GM04504 (cell line): ENCODE measurements around the gene FOXK2.

ENCODE experiments used
- DNase-seq: peaks from one replicate; pipeline ENCODE4 v3.0.0-alpha.2; 2012; ENCODE audit warnings: low read depth

Gene FOXK2

GRCh38 chr17:82608816-82609215 is 89.3 kb downstream of the FOXK2 start:
- DNase-seq, result no peak

DNA sequence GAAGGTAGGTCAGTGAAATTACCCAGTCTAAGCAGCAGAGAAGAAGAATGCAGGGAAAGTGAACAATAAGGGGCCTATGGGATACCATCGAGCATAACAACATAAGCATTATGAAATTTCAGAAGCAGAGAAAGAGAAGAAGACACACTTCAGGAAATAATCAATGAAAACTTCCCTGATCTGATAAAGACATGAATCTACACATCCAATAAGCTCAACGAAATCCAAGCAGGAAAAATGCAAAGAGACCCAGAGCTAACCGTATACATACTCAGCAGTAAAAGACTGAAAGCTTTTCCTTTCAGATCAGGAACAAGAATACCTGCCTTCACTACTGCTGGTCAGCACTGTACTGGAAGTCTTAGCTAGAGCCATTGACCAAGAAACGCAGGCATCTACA is 90.1 kb downstream of the FOXK2 start:
- no peak for DNase-seq

DNA sequence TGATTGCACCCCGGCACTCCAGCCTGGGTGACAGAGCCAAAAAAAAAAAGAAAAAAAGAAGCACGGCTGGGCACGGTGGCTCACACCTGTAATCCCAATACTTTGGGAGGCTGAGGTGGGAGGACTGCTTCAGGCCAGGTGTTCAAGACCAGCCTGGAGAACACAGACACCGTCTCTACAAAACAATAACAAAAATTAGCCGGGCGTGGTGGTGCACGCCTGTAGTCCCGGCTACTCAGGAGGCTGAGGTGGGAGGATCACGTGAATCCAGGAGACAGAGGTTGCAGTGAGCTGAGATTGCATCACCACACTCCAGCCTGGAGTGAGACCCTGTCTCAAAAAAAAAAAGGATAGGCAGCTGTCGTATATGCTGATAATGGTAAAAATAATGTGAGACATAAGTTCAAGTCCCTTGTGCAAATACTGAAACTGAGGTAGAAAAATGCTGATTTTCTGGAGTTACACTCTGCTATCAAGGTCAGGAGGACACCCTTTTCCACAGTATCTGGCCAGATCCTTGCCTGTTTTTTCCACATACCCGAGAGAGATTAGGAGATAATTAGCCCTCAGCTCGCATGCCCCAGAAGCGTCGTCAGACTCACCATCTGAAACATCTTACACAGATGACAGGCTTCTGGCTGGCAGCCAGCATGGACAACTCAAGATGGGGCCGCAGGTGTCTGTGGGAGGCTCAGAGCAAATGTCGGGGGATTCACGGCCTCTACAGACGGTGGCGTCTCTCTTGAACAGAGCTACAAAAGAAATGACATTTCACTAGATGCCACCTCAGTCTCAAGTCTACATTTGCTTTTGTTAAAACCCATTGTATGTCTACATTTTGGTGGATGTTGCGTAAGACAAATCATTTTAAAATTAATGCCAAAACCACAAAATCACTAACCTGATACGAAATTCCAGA is 91.9 kb downstream of the FOXK2 start:
- no peak for DNase-seq

GRCh38 chr17:82613283-82614094 is 94.0 kb downstream of the FOXK2 start:
- DNase-seq, result no peak

- DNase-seq, result no peak
Measured at GRCh38 chr17:82614095-82614631, 94.6 kb downstream of the FOXK2 start.

DNA sequence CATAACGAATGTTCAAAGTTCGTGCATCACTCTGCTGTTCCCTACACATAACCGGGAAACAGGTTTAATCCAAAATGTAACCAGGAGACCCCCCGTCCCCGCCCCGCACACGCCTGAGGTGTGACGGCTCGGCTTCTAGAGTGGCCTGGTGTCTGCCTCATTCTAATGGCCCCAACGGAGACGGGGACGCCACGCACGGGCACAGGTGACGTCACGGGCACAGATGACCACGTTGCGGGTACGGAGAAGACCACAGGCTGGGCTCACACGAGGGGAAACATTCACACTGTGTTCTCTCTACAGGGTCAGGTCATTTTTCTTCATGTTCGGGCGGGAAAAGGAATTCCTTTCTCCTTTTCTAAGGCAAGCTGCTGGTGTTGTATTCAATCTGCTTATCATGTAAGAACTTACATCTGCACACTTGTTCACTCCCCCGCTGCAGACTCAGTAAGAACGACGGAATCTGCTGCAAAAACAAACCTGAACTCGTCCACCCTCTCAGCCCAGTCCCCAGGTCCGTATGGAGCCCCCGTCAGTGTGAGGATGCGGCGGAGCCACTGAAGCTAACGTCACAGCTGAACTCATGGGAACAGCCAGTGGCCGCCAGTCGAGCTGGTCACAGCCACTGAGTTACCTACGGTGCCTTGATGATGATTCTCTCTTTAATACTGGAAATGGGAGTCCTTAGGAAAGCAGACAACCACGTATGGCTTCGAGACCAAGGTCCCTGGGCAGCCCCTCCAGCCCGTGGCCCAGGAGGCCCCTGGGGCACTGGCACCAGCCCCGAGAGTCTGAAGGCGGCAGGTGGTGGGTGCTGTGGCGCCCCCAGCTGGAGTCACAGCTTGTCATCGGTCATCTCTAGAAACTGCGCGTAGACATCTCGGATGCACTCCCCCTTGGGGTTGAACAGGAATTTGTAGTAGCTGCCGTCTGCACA is 95.8 kb downstream of the FOXK2 start:
- no peak for DNase-seq

- no peak for DNase-seq
Measured at GRCh38 chr17:82616021-82616711, 96.6 kb downstream of the FOXK2 start.

DNA sequence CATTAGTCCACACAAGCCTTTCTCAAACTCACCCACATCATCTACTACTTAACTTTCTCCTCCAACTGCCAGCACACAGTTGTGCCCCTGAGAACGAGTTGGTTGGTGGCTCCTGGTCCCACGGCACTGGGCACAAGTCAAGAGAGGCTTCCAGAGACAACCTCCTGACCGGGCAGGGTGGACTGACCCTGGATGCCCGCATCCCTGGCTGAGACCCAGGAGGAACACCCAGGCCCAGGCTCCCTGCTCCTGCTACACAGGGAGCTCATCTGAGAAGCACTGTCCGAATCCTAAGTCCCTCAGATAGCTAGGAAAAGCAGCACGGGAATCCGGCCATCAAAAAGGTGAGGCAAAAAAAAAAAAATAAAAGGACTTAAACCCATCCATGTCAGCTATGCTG is 99.7 kb downstream of the FOXK2 start:
- DNase-seq, result no peak

- DNase-seq, result no peak
Measured at GRCh38 chr17:82619641-82620040, 100.1 kb downstream of the FOXK2 start.

GRCh38 chr17:82623707-82624106 is 104.2 kb downstream of the FOXK2 start:
- no peak for DNase-seq

DNA sequence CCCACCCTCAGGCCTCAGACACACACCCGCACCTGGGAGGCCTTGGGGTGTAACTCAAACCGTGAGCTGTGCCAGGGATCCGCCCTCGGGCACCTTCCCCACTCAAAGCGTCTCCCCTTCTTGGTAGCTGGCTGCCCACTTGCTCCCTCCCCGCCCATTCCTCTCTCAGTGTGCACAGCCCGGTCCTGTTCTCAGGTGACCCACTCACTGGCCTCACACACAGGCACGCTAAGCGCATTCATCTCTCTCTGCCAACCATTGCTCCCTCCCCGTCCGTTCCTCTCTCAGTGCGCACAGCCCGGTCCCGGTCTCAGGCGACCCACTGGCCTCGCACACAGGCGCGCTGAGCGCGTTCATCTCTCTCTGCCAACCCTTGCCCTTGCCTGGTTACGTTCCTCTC is 107.9 kb downstream of the FOXK2 start:
- DNase-seq, result no peak

- DNase-seq, result no peak
Measured at GRCh38 chr17:82629748-82630147, 110.2 kb downstream of the FOXK2 start.

DNA sequence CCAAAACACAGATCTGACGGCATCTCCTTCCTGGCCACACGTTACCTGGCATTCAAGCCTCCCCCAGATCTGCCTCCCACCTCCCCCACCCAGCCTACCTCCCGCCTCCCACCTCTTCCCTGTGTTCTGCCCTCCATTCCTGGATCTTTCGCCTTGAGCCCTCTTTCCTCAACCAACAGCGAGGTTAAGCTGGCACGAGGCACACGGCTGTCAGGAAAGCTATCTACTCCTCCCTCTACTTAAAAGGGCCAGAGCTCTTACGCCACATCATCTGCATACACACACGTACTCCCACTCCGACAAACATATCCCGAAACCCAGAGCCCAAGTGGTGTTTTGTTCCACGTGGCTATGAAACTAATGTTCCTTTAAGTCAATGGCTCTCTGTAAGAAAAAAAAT is 110.7 kb downstream of the FOXK2 start:
- no peak for DNase-seq

- no peak for DNase-seq
Measured at GRCh38 chr17:82631544-82631943, 112.0 kb downstream of the FOXK2 start.

GRCh38 chr17:82632451-82632850 is 112.9 kb downstream of the FOXK2 start:
- no peak for DNase-seq

DNA sequence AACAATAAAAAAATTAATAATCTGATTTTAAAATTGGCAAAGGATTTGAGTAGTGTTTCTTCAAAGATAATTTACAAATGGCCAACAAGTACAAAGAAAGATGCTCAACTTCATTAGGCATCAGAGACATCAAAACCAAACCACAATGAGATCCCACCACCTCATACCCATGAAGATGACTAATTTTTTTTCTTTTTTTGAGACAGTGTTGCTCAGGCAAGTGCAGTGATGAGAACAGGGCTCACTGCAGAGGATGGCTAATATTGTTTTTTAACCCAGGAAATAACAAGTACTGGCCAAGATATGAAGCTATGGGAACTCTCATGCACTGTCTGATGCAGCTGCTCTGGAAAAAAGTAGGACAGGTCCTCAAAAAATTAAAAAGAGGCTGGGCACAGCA is 113.8 kb downstream of the FOXK2 start:
- no peak for DNase-seq

- DNase-seq, result no peak
Measured at GRCh38 chr17:82636626-82637598, 117.4 kb downstream of the FOXK2 start.

GRCh38 chr17:82638183-82638773 is 118.7 kb downstream of the FOXK2 start:
- DNase-seq, result no peak

DNA sequence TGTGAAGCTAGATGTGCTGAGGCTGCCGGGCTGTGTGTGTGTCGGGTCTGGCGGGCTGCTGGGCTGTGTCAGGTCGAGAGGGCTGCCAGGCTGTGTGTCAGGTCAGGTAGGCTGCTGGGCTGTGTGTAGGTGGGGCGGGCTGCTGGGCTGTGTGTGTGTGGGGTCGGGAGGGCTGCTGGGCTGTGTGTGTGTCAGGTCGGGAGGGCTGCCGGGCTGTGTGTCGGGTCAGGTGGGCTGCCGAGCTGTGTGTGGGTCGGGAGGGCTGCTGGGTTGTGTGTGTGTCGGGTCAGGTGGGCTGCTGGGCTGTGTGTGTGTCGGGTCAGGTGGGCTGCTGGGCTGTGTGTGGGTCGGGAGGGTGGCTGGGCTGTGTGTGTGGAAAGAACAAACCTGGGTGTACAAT is 120.1 kb downstream of the FOXK2 start:
- DNase-seq, result no peak

DNA sequence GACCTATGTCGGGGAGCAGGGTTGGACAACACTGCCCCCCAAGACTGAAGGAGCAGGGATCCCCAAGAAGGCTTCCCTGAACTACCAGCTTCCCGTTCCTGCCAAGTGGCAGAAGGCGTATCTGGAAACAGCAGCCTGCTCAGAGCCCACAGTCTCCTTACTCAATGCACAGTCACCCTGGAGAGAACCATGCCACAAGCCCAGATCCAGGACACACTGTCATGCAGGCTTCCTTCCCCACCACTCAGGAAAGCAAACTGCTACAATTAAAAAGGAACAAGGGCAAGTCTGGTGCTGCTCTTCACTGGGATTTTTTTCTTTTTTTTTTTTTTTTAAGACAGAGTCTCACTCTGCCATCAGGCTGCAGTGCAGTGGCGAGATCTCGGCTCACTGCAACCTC is 120.5 kb downstream of the FOXK2 start:
- no peak for DNase-seq
